ENCODE data around the gene MB.

Gene MB

DNA sequence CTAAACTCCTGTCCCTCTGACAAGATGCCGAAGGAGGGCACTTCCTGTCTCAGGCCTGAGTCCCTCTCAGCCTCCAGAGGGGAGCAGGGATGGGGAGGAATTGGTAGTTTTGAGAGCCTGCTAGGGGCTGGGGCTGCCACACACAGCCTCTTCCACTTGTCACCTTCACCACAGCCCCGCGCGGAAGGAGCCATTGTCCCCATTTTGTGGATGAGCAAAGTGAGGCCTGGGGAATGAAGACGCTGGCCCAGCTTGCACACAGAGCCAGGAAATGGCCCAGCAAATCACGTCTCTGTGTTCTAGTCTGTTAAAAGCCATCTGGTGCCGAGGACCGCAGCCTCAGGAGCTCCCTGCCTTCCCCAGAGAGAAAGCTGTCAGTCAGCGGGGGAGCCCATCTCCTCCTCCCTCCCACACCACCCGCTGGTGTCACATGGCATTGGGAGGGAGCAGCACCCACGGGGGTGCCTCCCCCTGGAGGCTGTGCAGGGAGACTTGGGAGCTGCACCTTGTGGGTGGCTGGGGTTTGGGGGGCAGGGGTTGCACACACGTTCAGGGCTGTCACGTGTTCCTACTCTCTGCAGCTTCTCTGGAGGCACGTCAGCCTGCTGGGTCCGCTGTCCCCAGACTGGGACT lies 41.9 kb downstream of the MB start:
- no peak for DNase-seq (ENCODE audit: low read depth in 2 of 2)

- DNase-seq (ENCODE audit: low read depth in 2 of 2): no peak
These were observed 44.6 kb downstream of the MB start for GRCh38 chr22:35572556-35572955.

GRCh38 chr22:35570686-35571194 lies 46.4 kb downstream of the MB start:
- no peak for DNase-seq (ENCODE audit: low read depth in 2 of 2)

DNA sequence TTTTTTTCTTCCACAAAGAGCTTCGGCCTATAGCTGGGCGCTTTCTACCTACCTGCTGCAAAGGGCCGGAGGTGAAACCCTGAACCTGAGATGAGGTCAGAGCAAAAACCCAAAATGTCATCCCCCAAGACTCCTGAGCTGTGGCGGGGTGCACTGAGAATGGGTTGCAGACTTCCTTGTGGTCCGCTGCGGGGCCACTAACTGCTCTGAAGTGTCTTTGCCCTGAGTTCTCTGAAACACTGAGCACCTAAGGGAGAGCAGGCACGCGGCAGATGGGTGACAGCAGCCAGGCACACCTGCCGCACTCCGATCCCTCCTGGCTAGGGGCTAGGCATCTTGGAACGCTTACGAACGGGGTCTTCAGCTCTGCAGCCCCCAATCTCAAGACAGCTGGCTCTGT lies 47.2 kb downstream of the MB start:
- no peak for DNase-seq (ENCODE audit: low read depth in 2 of 2)

DNA sequence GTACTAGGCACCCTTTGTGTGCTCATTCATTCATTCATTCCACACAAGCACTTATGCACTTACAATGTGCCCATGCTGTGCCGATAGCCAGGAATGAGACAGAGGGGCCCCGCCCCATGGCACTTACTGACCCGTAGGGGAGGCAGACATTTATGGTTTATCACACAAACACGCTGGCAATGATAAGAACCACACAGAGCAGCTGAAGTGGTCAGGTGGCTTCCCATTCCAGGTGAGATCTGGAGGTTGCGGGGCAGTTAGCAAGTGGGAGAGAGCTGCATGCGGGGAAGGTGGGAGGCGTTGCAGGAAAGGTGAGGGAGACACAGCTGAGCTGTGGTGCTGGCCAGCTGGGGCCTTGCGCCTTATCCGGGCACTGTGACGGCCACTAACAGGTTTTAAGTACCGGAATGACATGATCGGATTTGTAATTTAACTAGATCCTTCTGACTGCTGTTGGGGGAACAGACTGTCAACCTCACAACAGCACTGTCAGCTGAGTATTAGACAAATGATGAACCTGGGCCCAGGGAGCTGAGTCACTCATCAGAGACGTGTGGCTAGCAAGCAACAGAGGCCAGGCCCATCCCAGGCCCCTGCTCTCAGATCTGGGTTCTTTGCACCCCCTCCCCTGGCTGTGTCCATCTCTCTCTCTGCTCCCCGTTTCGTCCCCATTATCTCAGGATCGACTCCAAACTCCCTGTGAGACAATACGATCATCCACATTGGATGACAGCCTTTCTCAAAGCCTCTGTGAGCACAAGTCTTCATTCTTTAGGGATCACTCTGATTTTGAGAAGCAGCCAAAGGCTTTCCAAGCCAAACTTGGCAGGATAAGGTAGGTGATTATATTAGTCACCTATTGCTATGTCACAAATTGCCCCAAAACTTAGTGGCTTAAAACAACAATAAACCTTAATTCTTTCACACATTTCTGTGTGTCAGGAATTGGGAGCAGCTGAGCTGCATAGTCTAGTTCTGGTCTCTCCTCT lies 48.1 kb downstream of the MB start:
- no peak for DNase-seq (ENCODE audit: low read depth in 2 of 2)

DNA sequence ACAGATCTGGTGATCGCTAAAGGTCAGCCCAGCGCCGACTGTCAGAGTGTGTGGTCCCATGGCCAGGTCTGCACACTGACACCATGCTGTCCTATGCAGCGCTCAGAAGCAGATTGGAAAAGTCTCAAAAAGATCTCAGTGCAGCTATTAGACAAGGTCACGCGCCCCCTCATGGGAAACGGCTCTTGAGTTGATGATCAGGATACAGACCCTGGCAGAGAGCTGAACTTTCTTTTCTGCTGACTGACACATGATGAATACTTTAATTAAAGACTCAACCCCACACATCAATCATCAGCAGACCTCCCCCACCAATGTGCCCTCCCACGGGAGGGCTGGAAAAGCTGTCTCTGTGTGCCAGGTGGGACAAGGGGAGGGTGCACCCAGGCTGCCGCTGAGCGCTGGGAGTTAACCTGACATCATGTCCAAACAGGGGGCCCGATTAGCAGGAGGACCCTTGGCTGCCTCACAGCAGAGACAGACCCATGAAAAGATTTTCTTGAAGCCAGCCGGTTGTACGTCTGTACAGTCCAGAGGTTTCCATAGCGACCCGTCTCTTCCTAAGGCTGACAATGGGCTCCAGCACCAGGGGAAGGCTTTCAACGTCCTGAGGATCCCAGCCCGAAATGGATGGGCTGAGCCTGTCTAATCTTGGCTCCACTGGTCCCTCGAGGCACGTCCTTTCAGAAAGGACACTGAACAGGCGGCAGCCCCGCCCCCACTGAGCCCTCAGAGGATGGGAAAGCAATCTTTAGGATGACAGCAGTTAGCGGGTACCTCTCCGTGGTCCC lies 49.6 kb downstream of the MB start:
- no peak for DNase-seq (ENCODE audit: low read depth in 2 of 2)

DNA sequence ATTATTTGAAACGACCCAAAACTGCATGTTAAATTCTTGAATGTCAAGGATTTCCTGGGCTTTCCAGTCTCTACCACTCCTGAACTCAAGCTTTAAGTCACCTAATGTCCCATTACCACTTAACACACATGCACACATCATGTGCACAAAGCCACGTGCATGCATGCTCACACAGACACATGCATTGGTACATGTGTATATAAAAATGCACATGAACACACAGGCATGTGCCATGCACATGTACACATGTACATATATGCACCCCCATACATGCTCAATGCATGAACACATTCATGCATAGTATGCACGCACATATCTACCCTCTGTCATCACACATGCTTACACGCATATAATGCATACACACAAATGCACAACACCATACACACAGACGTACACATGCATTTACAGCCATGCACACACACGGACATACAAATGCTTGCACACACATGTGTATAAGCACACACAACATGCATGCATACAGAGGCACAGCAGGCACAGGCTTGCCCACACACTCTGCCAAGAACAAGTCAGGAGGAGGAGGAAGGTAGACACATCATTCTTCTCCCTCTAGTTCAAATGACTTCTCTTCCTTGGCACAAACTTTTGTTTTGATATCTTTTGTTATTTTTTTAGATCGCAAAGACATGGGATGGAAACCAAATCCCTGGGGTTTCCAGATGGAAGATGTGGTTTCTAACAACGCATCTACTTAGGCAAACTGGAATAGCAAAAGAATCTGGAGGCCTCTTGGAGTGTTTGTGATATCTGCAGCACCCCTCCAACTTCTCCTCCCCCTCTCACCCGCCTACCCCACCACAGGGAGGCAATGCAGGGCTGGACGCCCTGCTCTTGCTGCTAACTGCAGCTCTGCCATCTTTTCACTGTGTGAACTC lies 51.9 kb downstream of the MB start:
- no peak for DNase-seq (ENCODE audit: low read depth in 2 of 2)

GRCh38 chr22:35563211-35563610 lies 53.9 kb downstream of the MB start:
- no peak for DNase-seq (ENCODE audit: low read depth in 2 of 2)

- no peak for DNase-seq (ENCODE audit: low read depth in 2 of 2)
These were observed 55.2 kb downstream of the MB start for GRCh38 chr22:35561796-35562526.

GRCh38 chr22:35560824-35561223 lies 56.3 kb downstream of the MB start:
- DNase-seq (ENCODE audit: low read depth in 2 of 2): no peak

DNA sequence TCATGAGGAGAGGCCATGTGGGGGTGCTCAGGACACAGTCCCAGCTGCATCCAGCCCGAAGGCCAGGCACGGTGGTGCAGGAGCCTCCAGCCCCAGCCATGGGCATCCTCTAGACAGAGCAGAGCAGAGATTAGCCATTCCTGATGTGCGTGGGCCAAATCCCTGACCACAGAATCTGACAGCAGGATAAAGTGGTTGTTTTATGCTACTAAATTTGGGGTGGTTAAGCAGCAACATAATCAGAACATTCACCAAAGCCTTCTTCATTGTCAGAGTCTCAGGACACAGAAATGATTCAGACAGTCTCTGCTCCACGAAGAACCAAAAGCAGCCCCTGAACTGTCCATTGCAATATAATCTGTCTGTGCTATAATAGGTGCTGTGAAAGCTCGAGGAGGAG lies 56.8 kb downstream of the MB start:
- no peak for DNase-seq (ENCODE audit: low read depth in 2 of 2)

- no peak for DNase-seq (ENCODE audit: low read depth in 2 of 2)
These were observed 57.6 kb downstream of the MB start for GRCh38 chr22:35559354-35560005.

DNA sequence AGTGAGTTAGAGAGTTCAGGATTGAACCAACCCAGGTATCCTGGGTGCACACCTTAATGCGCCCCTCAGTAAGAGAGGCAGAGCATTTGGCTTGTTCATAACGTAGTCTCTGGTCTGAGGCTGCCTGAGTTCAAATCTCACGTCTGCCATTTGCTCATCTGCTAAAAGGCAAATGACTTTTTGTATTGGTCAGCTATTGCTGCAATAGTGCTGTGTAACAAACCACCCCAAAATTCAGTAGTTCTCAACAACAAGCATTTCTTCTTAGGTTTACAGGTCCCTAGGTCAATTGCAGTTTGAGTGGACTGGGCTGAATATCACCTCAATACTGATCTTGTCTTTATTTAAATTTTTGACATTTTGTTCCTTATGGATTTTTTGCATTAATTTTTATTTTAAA lies 58.4 kb downstream of the MB start:
- DNase-seq (ENCODE audit: low read depth in 2 of 2): no peak

GRCh38 chr22:35558031-35558430 lies 59.1 kb downstream of the MB start:
- no peak for DNase-seq (ENCODE audit: low read depth in 2 of 2)
